OCI-LY3 (cell line): ENCODE results near the gene CCDC68.

Experiments used
- H2AFZ ChIP-seq: fragments of 200-600, 300-600 bp; shearing (Covaris generic); 2 replicates; pipeline ENCODE4 v1.6.0; 2014; ENCODE audit warnings: antibody characterized with exemption, low read depth, low read length
- H3K27ac ChIP-seq: fragments of 200-600, 300-600 bp; sonication (generic); 2 replicates; pipeline ENCODE4 v1.5.1; 2014; ENCODE audit warnings: mild to moderate bottlenecking, low read length, moderate library complexity, mixed read lengths
- H3K27me3 ChIP-seq: fragments of 200-600, 300-600 bp; sonication (generic); 2 replicates; pipeline ENCODE4 v1.6.1; 2014; ENCODE audit warnings: low read depth, low read length, mixed read lengths
- H3K36me3 ChIP-seq: fragments of 200-600, 300-600 bp; sonication (generic); replicated peaks from 2 replicates; pipeline ENCODE3; 2014; ENCODE audit warnings: low read depth, low read length, mixed read lengths
- H3K4me1 ChIP-seq: fragments of 300-600, 200-600 bp; sonication (generic); 2 replicates; pipeline ENCODE4 v1.6.1; 2014; ENCODE audit warnings: low read length, mixed read lengths
- H3K4me2 ChIP-seq: fragments of 200-600, 300-600 bp; sonication (generic); 2 replicates; pipeline ENCODE4 v1.6.1; 2014; ENCODE audit warnings: low read length, mixed read lengths
- H3K4me3 ChIP-seq: fragments of 300-600, 200-600 bp; sonication (generic); 2 replicates; pipeline ENCODE4 v1.5.1; 2014; ENCODE audit warnings: antibody characterized with exemption, mild to moderate bottlenecking, low read length, moderate library complexity
- H3K79me2 ChIP-seq: fragments of 300-600, 200-600 bp; shearing (Covaris generic); 2 replicates; pipeline ENCODE4 v1.6.1; 2014; ENCODE audit warnings: mild to moderate bottlenecking, low read length, mixed read lengths
- H3K9ac ChIP-seq: fragments of 300-600, 200-600 bp; shearing (Covaris generic); 2 replicates; pipeline ENCODE4 v1.6.0; 2014; ENCODE audit warnings: mild to moderate bottlenecking, low read length, moderate library complexity
- H3K9me3 ChIP-seq: fragments of 200-600, 300-600 bp; shearing (Covaris generic); 2 replicates; pipeline ENCODE4 v1.6.1; 2014; ENCODE audit warnings: low read length, mixed read lengths; ENCODE audit not compliant: insufficient read depth
- H4K20me1 ChIP-seq: fragments of 200-600, 300-600 bp; sonication (generic); 2 replicates; pipeline ENCODE4 v1.6.1; 2016; ENCODE audit warnings: low read length, mixed read lengths; ENCODE audit not compliant: insufficient read depth
- EZH2phosphoT487 ChIP-seq: fragments of 200-600 bp; shearing (Covaris generic); IDR thresholded peaks from 2 replicates; pipeline ENCODE4 v1.6.1; 2018; ENCODE audit warnings: antibody characterized with exemption, mixed run types, low read depth
- TF ChIP-seq, protein P1 (sequence below): fragments of 200-600, 300-600 bp; sonication (generic); IDR thresholded peaks from 2 replicates; pipeline ENCODE4 v1.5.1; 2014; ENCODE audit warnings: antibody characterized with exemption, low read length, low read depth

Gene CCDC68

GRCh38 chr18:54991981-54992380 lies 32.7 kb upstream of the CCDC68 start:
- Histone ChIP-seq H3K4me3 (no peak overlapping the region), H3K36me3 (no peaks in the 10 kb centered on the region), H3K27me3 (no peaks in the 10 kb centered on the region), H4K20me1 (no peaks in the 10 kb centered on the region), H3K27ac (no peak overlapping the region), H2AFZ (no peak overlapping the region), H3K4me1 (no peaks in the 10 kb centered on the region), H3K9me3 (no peaks in the 10 kb centered on the region), H3K79me2 (no peaks in the 10 kb centered on the region), H3K4me2 (no peak overlapping the region), H3K9ac (no peak overlapping the region)
- TF ChIP-seq, protein P1, sequence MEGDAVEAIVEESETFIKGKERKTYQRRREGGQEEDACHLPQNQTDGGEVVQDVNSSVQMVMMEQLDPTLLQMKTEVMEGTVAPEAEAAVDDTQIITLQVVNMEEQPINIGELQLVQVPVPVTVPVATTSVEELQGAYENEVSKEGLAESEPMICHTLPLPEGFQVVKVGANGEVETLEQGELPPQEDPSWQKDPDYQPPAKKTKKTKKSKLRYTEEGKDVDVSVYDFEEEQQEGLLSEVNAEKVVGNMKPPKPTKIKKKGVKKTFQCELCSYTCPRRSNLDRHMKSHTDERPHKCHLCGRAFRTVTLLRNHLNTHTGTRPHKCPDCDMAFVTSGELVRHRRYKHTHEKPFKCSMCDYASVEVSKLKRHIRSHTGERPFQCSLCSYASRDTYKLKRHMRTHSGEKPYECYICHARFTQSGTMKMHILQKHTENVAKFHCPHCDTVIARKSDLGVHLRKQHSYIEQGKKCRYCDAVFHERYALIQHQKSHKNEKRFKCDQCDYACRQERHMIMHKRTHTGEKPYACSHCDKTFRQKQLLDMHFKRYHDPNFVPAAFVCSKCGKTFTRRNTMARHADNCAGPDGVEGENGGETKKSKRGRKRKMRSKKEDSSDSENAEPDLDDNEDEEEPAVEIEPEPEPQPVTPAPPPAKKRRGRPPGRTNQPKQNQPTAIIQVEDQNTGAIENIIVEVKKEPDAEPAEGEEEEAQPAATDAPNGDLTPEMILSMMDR = no peak
- TF ChIP-seq EZH2phosphoT487 = no peak

- Histone ChIP-seq H3K27me3 (no peaks in the 10 kb centered on the region), H4K20me1 (no peaks in the 10 kb centered on the region), H3K4me3 (no peak overlapping the region), H3K79me2 (no peaks in the 10 kb centered on the region), H3K9me3 (no peaks in the 10 kb centered on the region), H3K27ac (no peak overlapping the region), H2AFZ (no peak overlapping the region), H3K9ac (no peak overlapping the region), H3K4me2 (no peak overlapping the region), H3K36me3 (no peaks in the 10 kb centered on the region), H3K4me1 (peaks cover 4% of the 10 kb centered on the region; the same call in 1 of the 2 replicates)
- no peak for TF ChIP-seq EZH2phosphoT487
- TF ChIP-seq, protein P1 = no peak
These were observed 25.6 kb upstream of the CCDC68 start for GRCh38 chr18:54984908-54985307.

- no peak overlapping the region for H3K27ac ChIP-seq
- H3K9me3 ChIP-seq = no peaks in the 10 kb centered on the region
- no peaks in the 10 kb centered on the region for H3K36me3 ChIP-seq
- peaks cover 4% of the 10 kb centered on the region; the same call in 1 of the 2 replicates for H3K4me1 ChIP-seq
- no peak overlapping the region for H3K4me2 ChIP-seq
- TF ChIP-seq, protein P1 = no peak
- TF ChIP-seq EZH2phosphoT487 = no peak
- H3K4me3 ChIP-seq = no peak overlapping the region
- H4K20me1 ChIP-seq = no peaks in the 10 kb centered on the region
- H3K9ac ChIP-seq = no peak overlapping the region
- peak overlapping the region; percentile 15; the same call in 1 of the 2 replicates for H2AFZ ChIP-seq
- H3K27me3 ChIP-seq = no peaks in the 10 kb centered on the region
- H3K79me2 ChIP-seq = no peaks in the 10 kb centered on the region
These were observed 24.5 kb upstream of the CCDC68 start for GRCh38 chr18:54983791-54984190.

DNA sequence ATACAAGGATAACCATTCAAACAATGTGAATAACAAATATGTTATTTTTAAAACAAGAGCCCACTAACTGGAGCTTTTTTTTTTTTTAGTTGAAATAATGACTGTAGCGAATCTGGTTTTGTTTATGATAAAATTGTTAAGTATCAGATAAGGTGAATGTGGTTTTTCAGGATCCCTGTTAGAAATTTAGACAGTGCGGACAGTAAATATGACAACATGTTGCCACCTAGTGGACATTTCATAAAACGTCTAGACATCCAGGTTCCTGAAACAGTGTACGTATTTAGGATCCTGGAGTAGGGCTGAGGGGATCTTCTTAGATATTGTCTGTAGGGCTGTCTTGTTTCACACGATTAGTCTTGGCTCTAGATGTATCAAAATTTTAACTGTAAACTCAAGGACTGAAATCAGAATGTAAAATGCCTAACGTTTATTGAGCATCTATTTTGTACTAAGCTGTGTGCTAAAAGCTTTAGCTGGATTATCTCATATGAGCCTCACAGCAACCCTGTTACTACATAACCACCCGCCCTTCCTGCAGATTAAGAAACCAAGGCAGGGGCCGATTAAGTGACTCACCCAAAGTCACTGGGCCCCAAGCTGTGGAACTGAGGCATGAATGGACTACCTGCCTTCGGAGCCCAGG lies 23.9 kb upstream of the CCDC68 start:
- H4K20me1 ChIP-seq = no peaks in the 10 kb centered on the region
- H3K9ac ChIP-seq = no peak overlapping the region
- no peaks in the 10 kb centered on the region for H3K36me3 ChIP-seq
- H3K4me1 ChIP-seq = peaks cover 4% of the 10 kb centered on the region; the same call in 1 of the 2 replicates
- no peaks in the 10 kb centered on the region for H3K79me2 ChIP-seq
- H3K27me3 ChIP-seq = no peaks in the 10 kb centered on the region
- peak overlapping the region; percentile 15; the same call in 1 of the 2 replicates for H2AFZ ChIP-seq
- no peaks in the 10 kb centered on the region for H3K9me3 ChIP-seq
- no peak overlapping the region for H3K27ac ChIP-seq
- H3K4me2 ChIP-seq = peak overlapping the region; percentile 35
- peak overlapping the region; percentile 8; the same call in 1 of the 2 replicates for H3K4me3 ChIP-seq
- TF ChIP-seq EZH2phosphoT487 = no peak
- TF ChIP-seq, protein P1 = peak; percentile 99
